Gastroesophageal sphincter (tissue), 4 donors: ENCODE data around the gene ADAMTS4. TPM values are rescaled to one million over a fixed set of nuclear protein-coding genes. Genes with fewer than 3 reads are reported as not detected.

Experiments
- ATAC-seq: fragments of 150-250 bp; one replicate; pipeline ENCODE4 v1.9.1; 2016; ENCODE audit warnings: mild to moderate bottlenecking, moderate library complexity
- H3K27ac ChIP-seq, 4 donors: fragments of 200-600 bp; sonication (generic) in 3 of 4; 1 replicate in 3 of 4; 2 replicates in 1 of 4; pipeline ENCODE4 v1.5.1; 2016 to 2019
- H3K27me3 ChIP-seq: fragments of 200-600 bp; sonication (generic); one replicate; pipeline ENCODE4 v1.5.1; 2019
- H3K36me3 ChIP-seq, 2 donors: fragments of 200-600 bp; sonication (generic); one replicate each; pipeline ENCODE4 v1.5.1; 2019; ENCODE audit warnings: control low read depth in 1 of 2
- H3K4me1 ChIP-seq, 3 donors: fragments of 200-600 bp; sonication (generic); 1 replicate in 2 of 3; 2 replicates in 1 of 3; pipeline ENCODE4 v1.5.1; 2016 to 2019; ENCODE audit warnings: control low read depth in 2 of 3
- H3K4me3 ChIP-seq, 2 donors: fragments of 200-600 bp; sonication (generic); one replicate each; pipeline ENCODE4 v1.5.1; 2019; ENCODE audit warnings: mild to moderate bottlenecking in 1 of 2, moderate library complexity in 1 of 2
- H3K9me3 ChIP-seq, 3 donors: fragments of 200-600 bp; sonication (generic); one replicate each; pipeline ENCODE4 v1.5.1; 2017 to 2019; ENCODE audit warnings: control low read depth in 2 of 3
- CTCF ChIP-seq, 4 experiments: fragments of 200-600 bp in 2 of 4; fragments of 450-650 bp in 2 of 4; sonication (generic) in 1 of 4; IDR thresholded peaks; one replicate each; pipeline ENCODE4 v1.5.1; 2017 to 2019; ENCODE audit warnings: antibody characterized with exemption in 4 of 4, mild to moderate bottlenecking in 2 of 4, moderate library complexity in 2 of 4
- EP300 ChIP-seq: sonication (generic); formaldehyde crosslinking; IDR thresholded peaks from one replicate; pipeline ENCODE4 v1.6.1; 2017; ENCODE audit warnings: antibody characterized with exemption, mild to moderate bottlenecking
- POLR2A ChIP-seq, 2 donors: fragments of 450-650 bp; IDR thresholded peaks; one replicate each; pipeline ENCODE4 v1.6.1; 2017; ENCODE audit warnings: antibody characterized with exemption in 2 of 2, mild to moderate bottlenecking in 2 of 2, moderate library complexity in 1 of 2
- POLR2AphosphoS5 ChIP-seq: sonication (generic); formaldehyde crosslinking; IDR thresholded peaks from one replicate; pipeline ENCODE4 v1.6.1; 2017; ENCODE audit warnings: antibody characterized with exemption
- WGBS, 2 donors: methylation state at CpG; one replicate each; pipeline ENCODE4 v1.1.5; 2018; ENCODE audit warnings: low coverage in 1 of 2; 5-methylcytosine and 5-hydroxymethylcytosine counted together
- total RNA-seq, 4 donors: library from RNA; depleted of rRNA; stranded (reverse); fragments of >200 nt; gene quantifications; one replicate each; pipeline ENCODE4 v1.1.0, GENCODE V29; 2016

The ADAMTS4 gene
- total RNA-seq, 4 donors from 2014 or later = 3.7 to 60.6 (median 6.7) TPM

GRCh38 chr1:161219078-161219892 lies 20.4 kb upstream of the ADAMTS4 start:
- Histone ChIP-seq H3K4me1 (no peaks in the 10 kb centered on the region), H3K27ac (no peak overlapping the region), H3K9me3 (no peaks in the 10 kb centered on the region), H3K4me3 (no peak overlapping the region), H3K36me3 (peaks cover 0 to 14% of the 10 kb centered on the region in 2 donors), H3K27me3 (no peaks in the 10 kb centered on the region)
- no peak for TF ChIP-seq CTCF (IDR thresholded peaks at IDR 0.05)
- no peak for TF ChIP-seq EP300
- TF ChIP-seq POLR2A (IDR thresholded peaks at IDR 0.05) = no peak
- ATAC-seq = no peak
- WGBS, 2 donors = 75 to 100% methylated on average over 1 to 5 of the region's 5 CpGs

- TF ChIP-seq CTCF (IDR thresholded peaks at IDR 0.05) (no peak), EP300 (no peak), POLR2A (IDR thresholded peaks at IDR 0.05) (no peak), POLR2AphosphoS5 (no peak)
- ATAC-seq = no peak
- Histone ChIP-seq H3K27me3 (no peaks in the 10 kb centered on the region), H3K4me3 (peak overlapping the region in 1 of 2 donors; percentile 18), H3K4me1 (no peaks in the 10 kb centered on the region), H3K36me3 (peaks cover 3 to 22% of the 10 kb centered on the region in 2 donors), H3K27ac (peak overlapping the region in 1 of 4 donors; percentile 57), H3K9me3 (no peaks in the 10 kb centered on the region)
- 82 to 93% methylated on average over 2 to 5 of the region's 8 CpGs for WGBS, 2 donors
These were observed 19.6 kb upstream of the ADAMTS4 start for GRCh38 chr1:161218301-161219077.

GRCh38 chr1:161217831-161218230 lies 19.0 kb upstream of the ADAMTS4 start:
- H3K36me3 ChIP-seq = peaks cover 9 to 28% of the 10 kb centered on the region in 2 donors
- no peak for TF ChIP-seq POLR2A (IDR thresholded peaks at IDR 0.05)
- TF ChIP-seq EP300 = no peak
- no peak for TF ChIP-seq CTCF (IDR thresholded peaks at IDR 0.05)
- no peak for TF ChIP-seq POLR2AphosphoS5
- H3K4me1 ChIP-seq = no peaks in the 10 kb centered on the region
- 65 to 100% methylated on average over 1 to 4 of the region's 6 CpGs for WGBS, 2 donors
- H3K27ac ChIP-seq = peak overlapping the region in 3 of 4 donors; percentile 35 to 57 (median 57)
- H3K4me3 ChIP-seq = peak overlapping the region in 1 of 2 donors; percentile 18
- ATAC-seq = no peak
- H3K27me3 ChIP-seq = no peaks in the 10 kb centered on the region
- no peaks in the 10 kb centered on the region for H3K9me3 ChIP-seq

GRCh38 chr1:161216945-161217712 lies 18.3 kb upstream of the ADAMTS4 start:
- Histone ChIP-seq H3K36me3 (peaks cover 9 to 36% of the 10 kb centered on the region in 2 donors), H3K27me3 (no peaks in the 10 kb centered on the region), H3K4me1 (no peaks in the 10 kb centered on the region), H3K9me3 (no peaks in the 10 kb centered on the region), H3K27ac (peak overlapping the region in 3 of 4 donors; percentile 55 to 71 (median 69)), H3K4me3 (peak overlapping the region in 1 of 2 donors; percentile 38)
- WGBS, 2 donors = 54 to 60% methylated on average over 6 to 7 of the region's 7 CpGs
- ATAC-seq = peak; percentile 72
- TF ChIP-seq EP300 (no peak), POLR2AphosphoS5 (peak; percentile 41)

GRCh38 chr1:161215076-161215475 lies 16.2 kb upstream of the ADAMTS4 start, which contains the start of gene FCER1G:
Gene FCER1G (plus strand): TSS chr1:161215295. CDS start chr1:161215322, 27 bp downstream.
- peak within 1 kb of the TSS in 1 of 2 donors; percentile 38 for H3K4me3 ChIP-seq
- no peaks in the 10 kb centered on the region for H3K27me3 ChIP-seq
- TF ChIP-seq POLR2AphosphoS5 (peak; percentile 45), EP300 (no peak), POLR2A (IDR thresholded peaks at IDR 0.05) (peak; percentile 45 to 51), CTCF (IDR thresholded peaks at IDR 0.05) (no peak)
- 72 to 79% methylated on average over 7 to 10 of the region's 10 CpGs for WGBS, 2 donors
- H3K36me3 ChIP-seq = peaks cover 9 to 56% of the 10 kb centered on the region in 2 donors
- no peaks in the 10 kb centered on the region for H3K9me3 ChIP-seq
- peak within 1 kb of the TSS in 3 of 4 donors; percentile 45 to 69 (median 50) for H3K27ac ChIP-seq
- ATAC-seq = peak; percentile 32
- peaks cover 0 to 8% (median 0%) of the 10 kb centered on the region in 3 donors for H3K4me1 ChIP-seq
